HEK293 (cell line): ENCODE results near the gene ARHGAP23.

Experiments
- YY1 ChIP-seq: fragments of 450-650 bp; formaldehyde crosslinking; IDR thresholded peaks from 2 replicates; pipeline ENCODE4 v1.5.1; 2018; ENCODE audit warnings: missing biosample characterization, missing genetic modification characterization
- YY2 ChIP-seq: fragments of 450-650 bp; formaldehyde crosslinking; IDR thresholded peaks from 2 replicates; pipeline ENCODE4 v1.5.1; 2016; ENCODE audit warnings: missing biosample characterization, missing genetic modification characterization
- ZBTB17 ChIP-seq: fragments of 450-650 bp; formaldehyde crosslinking; IDR thresholded peaks from 2 replicates; pipeline ENCODE4 v1.5.1; 2016; ENCODE audit warnings: missing biosample characterization, missing genetic modification characterization
- ZEB2 ChIP-seq: fragments of 450-650 bp; formaldehyde crosslinking; IDR thresholded peaks from 2 replicates; pipeline ENCODE4 v1.5.1; 2016; ENCODE audit warnings: missing biosample characterization, missing genetic modification characterization
- ZNF174 ChIP-seq: fragments of 450-650 bp; formaldehyde crosslinking; IDR thresholded peaks from 2 replicates; pipeline ENCODE4 v1.5.0; 2017; ENCODE audit warnings: missing biosample characterization, mild to moderate bottlenecking, missing genetic modification characterization
- ZNF19 ChIP-seq: fragments of 450-650 bp; formaldehyde crosslinking; IDR thresholded peaks from 2 replicates; pipeline ENCODE4; 2016; ENCODE audit warnings: missing biosample characterization, missing genetic modification characterization, low read depth
- ZNF2 ChIP-seq: fragments of 450-650 bp; formaldehyde crosslinking; IDR thresholded peaks from 2 replicates; pipeline ENCODE4 v1.5.1; 2016; ENCODE audit warnings: missing biosample characterization, missing genetic modification characterization
- ZNF221 ChIP-seq: fragments of 450-650 bp; formaldehyde crosslinking; IDR thresholded peaks from 2 replicates; pipeline ENCODE4 v1.5.1; 2017; ENCODE audit warnings: missing biosample characterization, missing genetic modification characterization, borderline replicate concordance
- ZNF248 ChIP-seq: fragments of 450-650 bp; formaldehyde crosslinking; IDR thresholded peaks from 2 replicates; pipeline ENCODE4 v1.5.1; 2017; ENCODE audit warnings: missing biosample characterization, missing genetic modification characterization
- ZNF335 ChIP-seq: fragments of 450-650 bp; formaldehyde crosslinking; conservative IDR thresholded peaks from 2 replicates; pipeline ENCODE4 v1.5.1; 2016; ENCODE audit warnings: missing biosample characterization, missing genetic modification characterization
- ZNF558 ChIP-seq: fragments of 450-650 bp; formaldehyde crosslinking; IDR thresholded peaks from 2 replicates; pipeline ENCODE4 v1.5.1; 2016; ENCODE audit warnings: missing biosample characterization, missing genetic modification characterization
- ZNF621 ChIP-seq: fragments of 450-650 bp; formaldehyde crosslinking; IDR thresholded peaks from 2 replicates; pipeline ENCODE4 v1.5.1; 2017; ENCODE audit warnings: missing biosample characterization, missing genetic modification characterization
- ZNF776 ChIP-seq: fragments of 450-650 bp; formaldehyde crosslinking; IDR thresholded peaks from 2 replicates; pipeline ENCODE4 v1.5.0; 2017; ENCODE audit warnings: missing biosample characterization, missing genetic modification characterization, borderline replicate concordance
- TF ChIP-seq, protein P1 (sequence below): fragments of 450-650 bp; formaldehyde crosslinking; IDR thresholded peaks from 2 replicates; pipeline ENCODE4 v1.5.1; 2016; ENCODE audit warnings: missing biosample characterization, missing genetic modification characterization, borderline replicate concordance
- TF ChIP-seq, protein P2 (sequence below): fragments of 450-650 bp; formaldehyde crosslinking; IDR thresholded peaks from 2 replicates; pipeline ENCODE4 v1.5.1; 2017; ENCODE audit warnings: missing biosample characterization, missing genetic modification characterization
- TF ChIP-seq, protein P3 (sequence below): fragments of 450-650 bp; formaldehyde crosslinking; IDR thresholded peaks from 2 replicates; pipeline ENCODE4 v1.5.1; 2016; ENCODE audit warnings: missing biosample characterization, missing genetic modification characterization
- TF ChIP-seq, protein P4 (sequence below): fragments of 450-650 bp; formaldehyde crosslinking; IDR thresholded peaks from 2 replicates; pipeline ENCODE4 v1.5.1; 2016; ENCODE audit warnings: missing biosample characterization, missing genetic modification characterization
- TF ChIP-seq, protein P5 (sequence below): fragments of 450-650 bp; formaldehyde crosslinking; IDR thresholded peaks from 2 replicates; pipeline ENCODE4 v1.5.1; 2017; ENCODE audit warnings: missing biosample characterization, missing genetic modification characterization
- TF ChIP-seq, protein P6 (sequence below): fragments of 450-650 bp; formaldehyde crosslinking; IDR thresholded peaks from 2 replicates; pipeline ENCODE4 v1.5.1; 2016; ENCODE audit warnings: missing biosample characterization, missing genetic modification characterization, borderline replicate concordance
- TF ChIP-seq, protein P7 (sequence below): fragments of 450-650 bp; IDR thresholded peaks from 2 replicates; pipeline ENCODE4 v1.5.1; 2018; ENCODE audit warnings: missing biosample characterization, missing genetic modification characterization
- TF ChIP-seq, protein P8 (sequence below): fragments of 450-650 bp; formaldehyde crosslinking; IDR thresholded peaks from 2 replicates; pipeline ENCODE4 v1.5.1; 2016; ENCODE audit warnings: missing biosample characterization, missing genetic modification characterization

ARHGAP23 gene

DNA sequence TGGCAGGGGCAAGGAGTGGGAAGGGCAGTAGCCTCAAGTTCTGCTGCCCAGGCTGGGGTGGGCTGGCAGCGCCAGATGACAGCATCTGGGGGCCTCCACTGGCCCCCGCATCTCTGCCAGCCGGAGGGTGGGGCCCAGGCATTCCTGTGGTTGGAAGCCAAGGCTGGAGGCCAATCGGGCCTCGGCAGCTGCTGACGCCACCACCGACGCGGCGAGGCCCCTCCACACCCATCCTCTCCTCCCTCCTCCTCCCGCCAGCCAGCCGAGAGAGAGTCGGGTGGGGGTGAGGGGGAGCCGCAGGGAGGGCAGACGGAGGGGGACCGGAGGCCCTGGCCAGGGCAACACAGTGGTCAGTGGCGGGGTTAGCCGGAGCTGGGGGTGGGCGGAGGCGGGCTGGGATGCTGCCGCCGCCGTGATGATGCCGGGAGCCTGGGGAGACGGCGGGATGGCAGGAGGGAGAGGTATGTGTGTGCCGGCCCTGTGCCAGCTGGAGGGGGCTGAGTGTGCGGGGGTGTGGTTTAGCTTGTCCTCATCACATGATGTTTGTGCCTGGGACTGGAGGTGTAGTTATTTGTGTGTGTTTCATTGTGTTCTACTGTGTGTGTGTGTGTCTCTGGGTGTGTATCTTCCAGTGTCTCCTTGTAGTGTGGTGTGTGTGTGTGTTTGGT lies 36.6 kb downstream of the ARHGAP23 start (continued):
- no peak for TF ChIP-seq ZNF776 (tag by site-specific recombination)
- TF ChIP-seq, protein P1, sequence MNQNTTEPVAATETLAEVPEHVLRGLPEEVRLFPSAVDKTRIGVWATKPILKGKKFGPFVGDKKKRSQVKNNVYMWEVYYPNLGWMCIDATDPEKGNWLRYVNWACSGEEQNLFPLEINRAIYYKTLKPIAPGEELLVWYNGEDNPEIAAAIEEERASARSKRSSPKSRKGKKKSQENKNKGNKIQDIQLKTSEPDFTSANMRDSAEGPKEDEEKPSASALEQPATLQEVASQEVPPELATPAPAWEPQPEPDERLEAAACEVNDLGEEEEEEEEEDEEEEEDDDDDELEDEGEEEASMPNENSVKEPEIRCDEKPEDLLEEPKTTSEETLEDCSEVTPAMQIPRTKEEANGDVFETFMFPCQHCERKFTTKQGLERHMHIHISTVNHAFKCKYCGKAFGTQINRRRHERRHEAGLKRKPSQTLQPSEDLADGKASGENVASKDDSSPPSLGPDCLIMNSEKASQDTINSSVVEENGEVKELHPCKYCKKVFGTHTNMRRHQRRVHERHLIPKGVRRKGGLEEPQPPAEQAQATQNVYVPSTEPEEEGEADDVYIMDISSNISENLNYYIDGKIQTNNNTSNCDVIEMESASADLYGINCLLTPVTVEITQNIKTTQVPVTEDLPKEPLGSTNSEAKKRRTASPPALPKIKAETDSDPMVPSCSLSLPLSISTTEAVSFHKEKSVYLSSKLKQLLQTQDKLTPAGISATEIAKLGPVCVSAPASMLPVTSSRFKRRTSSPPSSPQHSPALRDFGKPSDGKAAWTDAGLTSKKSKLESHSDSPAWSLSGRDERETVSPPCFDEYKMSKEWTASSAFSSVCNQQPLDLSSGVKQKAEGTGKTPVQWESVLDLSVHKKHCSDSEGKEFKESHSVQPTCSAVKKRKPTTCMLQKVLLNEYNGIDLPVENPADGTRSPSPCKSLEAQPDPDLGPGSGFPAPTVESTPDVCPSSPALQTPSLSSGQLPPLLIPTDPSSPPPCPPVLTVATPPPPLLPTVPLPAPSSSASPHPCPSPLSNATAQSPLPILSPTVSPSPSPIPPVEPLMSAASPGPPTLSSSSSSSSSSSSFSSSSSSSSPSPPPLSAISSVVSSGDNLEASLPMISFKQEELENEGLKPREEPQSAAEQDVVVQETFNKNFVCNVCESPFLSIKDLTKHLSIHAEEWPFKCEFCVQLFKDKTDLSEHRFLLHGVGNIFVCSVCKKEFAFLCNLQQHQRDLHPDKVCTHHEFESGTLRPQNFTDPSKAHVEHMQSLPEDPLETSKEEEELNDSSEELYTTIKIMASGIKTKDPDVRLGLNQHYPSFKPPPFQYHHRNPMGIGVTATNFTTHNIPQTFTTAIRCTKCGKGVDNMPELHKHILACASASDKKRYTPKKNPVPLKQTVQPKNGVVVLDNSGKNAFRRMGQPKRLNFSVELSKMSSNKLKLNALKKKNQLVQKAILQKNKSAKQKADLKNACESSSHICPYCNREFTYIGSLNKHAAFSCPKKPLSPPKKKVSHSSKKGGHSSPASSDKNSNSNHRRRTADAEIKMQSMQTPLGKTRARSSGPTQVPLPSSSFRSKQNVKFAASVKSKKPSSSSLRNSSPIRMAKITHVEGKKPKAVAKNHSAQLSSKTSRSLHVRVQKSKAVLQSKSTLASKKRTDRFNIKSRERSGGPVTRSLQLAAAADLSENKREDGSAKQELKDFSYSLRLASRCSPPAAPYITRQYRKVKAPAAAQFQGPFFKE: no peak
- TF ChIP-seq ZNF558 (tag by site-specific recombination): no peak
- no peak for TF ChIP-seq ZNF19 (tag by site-specific recombination)
- TF ChIP-seq, protein P2, sequence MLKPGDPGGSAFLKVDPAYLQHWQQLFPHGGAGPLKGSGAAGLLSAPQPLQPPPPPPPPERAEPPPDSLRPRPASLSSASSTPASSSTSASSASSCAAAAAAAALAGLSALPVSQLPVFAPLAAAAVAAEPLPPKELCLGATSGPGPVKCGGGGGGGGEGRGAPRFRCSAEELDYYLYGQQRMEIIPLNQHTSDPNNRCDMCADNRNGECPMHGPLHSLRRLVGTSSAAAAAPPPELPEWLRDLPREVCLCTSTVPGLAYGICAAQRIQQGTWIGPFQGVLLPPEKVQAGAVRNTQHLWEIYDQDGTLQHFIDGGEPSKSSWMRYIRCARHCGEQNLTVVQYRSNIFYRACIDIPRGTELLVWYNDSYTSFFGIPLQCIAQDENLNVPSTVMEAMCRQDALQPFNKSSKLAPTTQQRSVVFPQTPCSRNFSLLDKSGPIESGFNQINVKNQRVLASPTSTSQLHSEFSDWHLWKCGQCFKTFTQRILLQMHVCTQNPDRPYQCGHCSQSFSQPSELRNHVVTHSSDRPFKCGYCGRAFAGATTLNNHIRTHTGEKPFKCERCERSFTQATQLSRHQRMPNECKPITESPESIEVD (tag by site-specific recombination): no peak
- TF ChIP-seq, protein P3, sequence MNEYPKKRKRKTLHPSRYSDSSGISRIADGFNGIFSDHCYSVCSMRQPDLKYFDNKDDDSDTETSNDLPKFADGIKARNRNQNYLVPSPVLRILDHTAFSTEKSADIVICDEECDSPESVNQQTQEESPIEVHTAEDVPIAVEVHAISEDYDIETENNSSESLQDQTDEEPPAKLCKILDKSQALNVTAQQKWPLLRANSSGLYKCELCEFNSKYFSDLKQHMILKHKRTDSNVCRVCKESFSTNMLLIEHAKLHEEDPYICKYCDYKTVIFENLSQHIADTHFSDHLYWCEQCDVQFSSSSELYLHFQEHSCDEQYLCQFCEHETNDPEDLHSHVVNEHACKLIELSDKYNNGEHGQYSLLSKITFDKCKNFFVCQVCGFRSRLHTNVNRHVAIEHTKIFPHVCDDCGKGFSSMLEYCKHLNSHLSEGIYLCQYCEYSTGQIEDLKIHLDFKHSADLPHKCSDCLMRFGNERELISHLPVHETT (tag by site-specific recombination): peak; percentile 80; the same call in 1 of the 2 replicates
- TF ChIP-seq, protein P4, sequence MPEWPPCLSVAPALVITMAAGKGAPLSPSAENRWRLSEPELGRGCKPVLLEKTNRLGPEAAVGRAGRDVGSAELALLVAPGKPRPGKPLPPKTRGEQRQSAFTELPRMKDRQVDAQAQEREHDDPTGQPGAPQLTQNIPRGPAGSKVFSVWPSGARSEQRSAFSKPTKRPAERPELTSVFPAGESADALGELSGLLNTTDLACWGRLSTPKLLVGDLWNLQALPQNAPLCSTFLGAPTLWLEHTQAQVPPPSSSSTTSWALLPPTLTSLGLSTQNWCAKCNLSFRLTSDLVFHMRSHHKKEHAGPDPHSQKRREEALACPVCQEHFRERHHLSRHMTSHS (tag by site-specific recombination): no peak
- no peak for TF ChIP-seq ZNF248 (tag by site-specific recombination)
- TF ChIP-seq, protein P5, sequence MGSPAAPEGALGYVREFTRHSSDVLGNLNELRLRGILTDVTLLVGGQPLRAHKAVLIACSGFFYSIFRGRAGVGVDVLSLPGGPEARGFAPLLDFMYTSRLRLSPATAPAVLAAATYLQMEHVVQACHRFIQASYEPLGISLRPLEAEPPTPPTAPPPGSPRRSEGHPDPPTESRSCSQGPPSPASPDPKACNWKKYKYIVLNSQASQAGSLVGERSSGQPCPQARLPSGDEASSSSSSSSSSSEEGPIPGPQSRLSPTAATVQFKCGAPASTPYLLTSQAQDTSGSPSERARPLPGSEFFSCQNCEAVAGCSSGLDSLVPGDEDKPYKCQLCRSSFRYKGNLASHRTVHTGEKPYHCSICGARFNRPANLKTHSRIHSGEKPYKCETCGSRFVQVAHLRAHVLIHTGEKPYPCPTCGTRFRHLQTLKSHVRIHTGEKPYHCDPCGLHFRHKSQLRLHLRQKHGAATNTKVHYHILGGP (tag by site-specific recombination): no peak
- TF ChIP-seq, protein P6, sequence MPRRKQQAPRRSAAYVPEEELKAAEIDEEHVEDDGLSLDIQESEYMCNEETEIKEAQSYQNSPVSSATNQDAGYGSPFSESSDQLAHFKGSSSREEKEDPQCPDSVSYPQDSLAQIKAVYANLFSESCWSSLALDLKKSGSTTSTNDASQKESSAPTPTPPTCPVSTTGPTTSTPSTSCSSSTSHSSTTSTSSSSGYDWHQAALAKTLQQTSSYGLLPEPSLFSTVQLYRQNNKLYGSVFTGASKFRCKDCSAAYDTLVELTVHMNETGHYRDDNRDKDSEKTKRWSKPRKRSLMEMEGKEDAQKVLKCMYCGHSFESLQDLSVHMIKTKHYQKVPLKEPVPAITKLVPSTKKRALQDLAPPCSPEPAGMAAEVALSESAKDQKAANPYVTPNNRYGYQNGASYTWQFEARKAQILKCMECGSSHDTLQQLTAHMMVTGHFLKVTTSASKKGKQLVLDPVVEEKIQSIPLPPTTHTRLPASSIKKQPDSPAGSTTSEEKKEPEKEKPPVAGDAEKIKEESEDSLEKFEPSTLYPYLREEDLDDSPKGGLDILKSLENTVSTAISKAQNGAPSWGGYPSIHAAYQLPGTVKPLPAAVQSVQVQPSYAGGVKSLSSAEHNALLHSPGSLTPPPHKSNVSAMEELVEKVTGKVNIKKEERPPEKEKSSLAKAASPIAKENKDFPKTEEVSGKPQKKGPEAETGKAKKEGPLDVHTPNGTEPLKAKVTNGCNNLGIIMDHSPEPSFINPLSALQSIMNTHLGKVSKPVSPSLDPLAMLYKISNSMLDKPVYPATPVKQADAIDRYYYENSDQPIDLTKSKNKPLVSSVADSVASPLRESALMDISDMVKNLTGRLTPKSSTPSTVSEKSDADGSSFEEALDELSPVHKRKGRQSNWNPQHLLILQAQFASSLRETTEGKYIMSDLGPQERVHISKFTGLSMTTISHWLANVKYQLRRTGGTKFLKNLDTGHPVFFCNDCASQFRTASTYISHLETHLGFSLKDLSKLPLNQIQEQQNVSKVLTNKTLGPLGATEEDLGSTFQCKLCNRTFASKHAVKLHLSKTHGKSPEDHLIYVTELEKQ (tag by site-specific recombination): 0 out of 2 replicates have a peak, but pooled peaks have one; percentile 28
- no peak for TF ChIP-seq YY1
- TF ChIP-seq ZNF2 (tag by site-specific recombination): peak; percentile 87
- TF ChIP-seq ZNF221: no peak
- TF ChIP-seq, protein P7, sequence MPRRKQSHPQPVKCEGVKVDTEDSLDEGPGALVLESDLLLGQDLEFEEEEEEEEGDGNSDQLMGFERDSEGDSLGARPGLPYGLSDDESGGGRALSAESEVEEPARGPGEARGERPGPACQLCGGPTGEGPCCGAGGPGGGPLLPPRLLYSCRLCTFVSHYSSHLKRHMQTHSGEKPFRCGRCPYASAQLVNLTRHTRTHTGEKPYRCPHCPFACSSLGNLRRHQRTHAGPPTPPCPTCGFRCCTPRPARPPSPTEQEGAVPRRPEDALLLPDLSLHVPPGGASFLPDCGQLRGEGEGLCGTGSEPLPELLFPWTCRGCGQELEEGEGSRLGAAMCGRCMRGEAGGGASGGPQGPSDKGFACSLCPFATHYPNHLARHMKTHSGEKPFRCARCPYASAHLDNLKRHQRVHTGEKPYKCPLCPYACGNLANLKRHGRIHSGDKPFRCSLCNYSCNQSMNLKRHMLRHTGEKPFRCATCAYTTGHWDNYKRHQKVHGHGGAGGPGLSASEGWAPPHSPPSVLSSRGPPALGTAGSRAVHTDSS: no peak
- TF ChIP-seq, protein P8, sequence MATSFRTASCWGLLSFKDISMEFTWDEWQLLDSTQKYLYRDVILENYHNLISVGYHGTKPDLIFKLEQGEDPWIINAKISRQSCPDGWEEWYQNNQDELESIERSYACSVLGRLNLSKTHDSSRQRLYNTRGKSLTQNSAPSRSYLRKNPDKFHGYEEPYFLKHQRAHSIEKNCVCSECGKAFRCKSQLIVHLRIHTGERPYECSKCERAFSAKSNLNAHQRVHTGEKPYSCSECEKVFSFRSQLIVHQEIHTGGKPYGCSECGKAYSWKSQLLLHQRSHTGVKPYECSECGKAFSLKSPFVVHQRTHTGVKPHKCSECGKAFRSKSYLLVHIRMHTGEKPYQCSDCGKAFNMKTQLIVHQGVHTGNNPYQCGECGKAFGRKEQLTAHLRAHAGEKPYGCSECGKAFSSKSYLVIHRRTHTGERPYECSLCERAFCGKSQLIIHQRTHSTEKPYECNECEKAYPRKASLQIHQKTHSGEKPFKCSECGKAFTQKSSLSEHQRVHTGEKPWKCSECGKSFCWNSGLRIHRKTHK (tag by site-specific recombination): no peak
- TF ChIP-seq ZNF621 (tag by site-specific recombination): no peak
- TF ChIP-seq ZEB2 (tag by site-specific recombination): peak; percentile 63
- peak; percentile 68 for TF ChIP-seq YY2 (tag by site-specific recombination)
- TF ChIP-seq ZBTB17 (tag by site-specific recombination): peak; percentile 68
- peak; percentile 98 for TF ChIP-seq ZNF335
- TF ChIP-seq ZNF174: no peak
